Epithelial cell of prostate (primary cell): ENCODE measurements around the gene LITAF.

Source experiments
- DNase-seq: peaks from one replicate; pipeline ENCODE4 v3.0.0-alpha.2; 2011; ENCODE audit warnings: low read depth, low spot score
- H3K27ac ChIP-seq: fragments of 450-650 bp; 2 replicates; pipeline ENCODE4 v1.5.1; 2017; ENCODE audit warnings: mild to moderate bottlenecking

Gene LITAF

DNA sequence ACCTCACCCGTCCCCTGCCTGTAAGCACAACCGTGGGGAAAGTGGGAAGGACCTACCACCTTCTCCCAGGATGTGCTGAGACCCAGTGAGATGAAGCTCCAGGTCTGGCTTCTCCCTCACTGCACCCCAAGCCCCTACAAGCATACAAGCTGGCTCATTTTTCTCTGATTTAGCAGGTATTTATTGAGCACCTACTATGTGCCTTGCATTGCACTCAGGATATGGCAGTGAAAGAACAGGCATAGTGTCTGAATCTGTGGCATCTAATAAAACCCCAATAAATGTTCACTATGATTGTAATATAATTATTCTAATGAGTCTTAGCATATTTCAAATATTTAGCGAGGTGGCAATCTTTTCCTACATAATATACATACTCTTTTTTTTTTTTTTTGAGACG lies 84.5 kb downstream of the LITAF start:
- H3K27ac ChIP-seq, result no peak overlapping the region
- DNase-seq, result no peak

DNA sequence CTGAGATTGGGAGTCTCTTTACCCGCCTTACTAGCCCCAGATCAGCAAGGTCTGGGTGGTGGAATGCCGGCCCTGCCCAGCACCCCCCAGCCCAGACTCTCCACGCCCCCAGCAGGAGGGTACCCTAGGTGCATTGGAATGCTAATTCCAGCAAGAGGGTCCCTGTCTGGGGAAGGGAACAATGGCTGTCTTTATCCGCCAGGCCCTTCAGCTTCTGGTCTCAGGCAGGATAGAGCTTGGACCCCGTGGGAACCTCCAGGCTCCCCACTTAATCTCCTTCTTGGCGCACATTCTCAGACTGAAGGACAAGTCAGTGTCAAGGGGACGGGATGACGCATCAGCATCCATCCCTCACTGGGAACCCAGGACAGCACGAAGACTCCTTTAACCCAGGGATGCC lies 85.1 kb downstream of the LITAF start:
- no peak for DNase-seq
- H3K27ac ChIP-seq, result no peak overlapping the region

DNA sequence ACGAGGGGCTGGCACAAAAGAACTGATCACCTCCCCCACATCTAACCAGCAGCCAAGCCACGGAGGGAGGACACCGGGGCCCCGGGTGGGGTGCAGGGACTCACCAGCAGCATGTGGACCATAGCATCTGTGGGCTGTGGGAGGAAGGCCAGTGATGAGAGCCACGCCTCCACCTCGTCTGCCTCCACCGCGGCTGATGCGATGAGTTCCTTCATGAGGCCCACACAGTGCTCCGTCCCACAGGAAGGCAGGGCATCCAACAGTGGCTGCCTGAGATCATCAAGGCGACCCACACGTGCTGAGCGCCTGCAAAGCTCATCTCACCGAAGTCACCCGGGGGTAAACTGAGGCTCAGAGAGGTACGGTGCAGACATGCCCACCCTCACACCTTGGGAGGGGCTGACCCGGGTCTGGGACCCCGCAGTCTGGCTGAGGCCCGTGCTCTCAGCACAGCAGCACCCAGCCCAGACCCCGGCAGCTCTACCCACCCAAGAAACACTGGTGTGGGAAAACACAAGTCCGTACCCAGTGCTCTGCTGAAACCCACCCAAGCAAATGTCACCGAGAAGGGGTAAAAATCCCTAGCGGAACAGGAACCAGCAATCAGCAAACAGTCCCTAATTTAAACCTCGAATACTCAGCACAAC lies 85.9 kb downstream of the LITAF start:
- H3K27ac ChIP-seq, result no peak overlapping the region
- no peak for DNase-seq

DNA sequence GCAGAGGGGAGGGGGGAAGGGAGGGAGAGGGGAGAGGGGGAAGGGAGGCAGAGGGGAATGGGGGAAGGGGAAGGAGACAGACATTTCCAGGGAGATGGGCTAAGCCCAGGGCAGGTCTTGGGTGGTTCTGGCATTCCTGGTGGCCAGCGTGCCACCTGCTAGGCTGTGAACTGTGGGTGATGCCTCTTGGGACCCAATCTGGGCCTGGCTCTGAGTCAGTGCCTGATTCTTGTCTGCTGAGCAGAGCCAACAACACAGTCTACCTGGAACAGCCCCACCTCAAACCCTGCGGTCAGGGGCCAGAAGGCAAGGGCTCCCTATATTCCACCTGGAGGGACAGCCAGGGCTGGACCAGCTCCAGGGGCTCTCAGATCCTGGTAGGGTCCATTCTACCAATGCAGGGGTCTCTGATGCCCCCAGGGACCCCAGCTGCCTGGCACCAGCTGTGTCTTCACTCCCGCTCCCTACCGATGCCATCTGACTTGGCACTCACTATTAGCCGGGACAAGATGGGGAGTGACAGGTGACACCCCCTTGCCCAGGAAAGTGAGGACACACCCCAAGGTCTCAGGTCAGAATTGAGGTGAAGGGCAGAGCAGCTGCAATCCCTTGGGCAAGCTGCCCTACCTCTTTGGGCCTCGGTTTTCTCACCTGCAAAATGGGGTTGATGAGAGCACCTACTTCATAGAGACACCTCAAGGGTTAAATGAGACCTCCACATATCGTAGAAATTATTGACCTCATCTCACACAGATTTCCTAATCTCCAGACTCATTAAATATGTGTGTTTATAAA lies 87.2 kb downstream of the LITAF start:
- peak overlapping the region; percentile 26 for H3K27ac ChIP-seq
- DNase-seq, result no peak

DNA sequence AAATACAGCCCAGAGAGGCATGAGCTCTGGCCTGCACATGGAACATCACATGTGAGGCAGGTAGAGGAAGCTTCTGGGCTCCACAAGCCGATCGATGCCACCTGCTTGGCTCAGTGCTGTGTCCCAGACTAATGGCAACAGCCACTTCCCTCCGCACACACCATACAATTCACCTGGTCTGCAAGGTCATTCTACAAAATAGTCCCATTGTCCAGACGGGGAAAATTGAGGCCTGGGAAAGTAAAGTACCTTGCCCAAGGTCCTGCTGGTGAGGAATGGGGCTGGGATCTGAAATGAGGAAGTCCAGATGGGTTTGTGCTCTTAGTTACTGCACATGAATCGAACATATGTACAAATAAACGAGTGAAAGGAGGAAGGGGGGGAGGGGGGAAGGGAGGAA lies 88.0 kb downstream of the LITAF start:
- no peak for DNase-seq
- peak overlapping the region; percentile 96 for H3K27ac ChIP-seq

DNA sequence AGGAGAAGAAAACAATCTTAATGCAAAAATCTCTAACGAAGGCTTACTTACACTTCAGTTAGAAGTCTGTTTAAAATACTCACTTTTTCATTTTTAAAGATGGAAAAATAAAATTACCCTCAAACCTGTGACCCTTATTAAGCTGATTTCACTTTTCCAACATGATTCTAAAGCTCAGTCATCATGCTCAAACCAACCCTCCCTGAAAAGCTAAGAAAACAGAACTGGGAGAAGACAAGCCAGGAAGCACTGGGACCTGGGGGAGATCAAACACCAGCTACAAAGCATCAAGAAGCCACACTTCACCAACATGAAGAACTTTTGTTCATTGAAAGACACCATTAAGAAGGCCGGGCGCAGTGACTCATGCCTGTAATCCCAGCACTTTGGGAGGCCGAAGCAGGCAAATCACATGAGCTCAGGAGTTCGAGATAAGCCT lies 88.8 kb downstream of the LITAF start:
- peak overlapping the region; percentile 96 for H3K27ac ChIP-seq

More for the DNA sequence above, 88.8 kb downstream of the LITAF start:
- DNase-seq, result no peak
